Lower lobe of right lung (tissue), 2 donors: ENCODE measurements around the gene AP1G1. TPM values are rescaled to one million over a fixed set of nuclear protein-coding genes. Genes with fewer than 3 reads are reported as not detected.

Experiments used
- ATAC-seq, 2 donors: fragments of 200-7000 bp; cut with Tn5 transposase; one replicate each; pipeline ENCODE4 v1.9.1; 2020 to 2022; ENCODE audit warnings: mild to moderate bottlenecking in 2 of 2, moderate library complexity in 2 of 2
- DNase-seq: peaks from one replicate; pipeline ENCODE4 v3.0.0-alpha.2; 2020
- H3K27ac ChIP-seq: fragments of 200-600 bp; one replicate; pipeline ENCODE4 v1.8.0; 2022
- H3K27me3 ChIP-seq: fragments of 200-600 bp; one replicate; pipeline ENCODE4 v1.8.0; 2022; ENCODE audit warnings: low read depth
- H3K36me3 ChIP-seq: fragments of 200-600 bp; one replicate; pipeline ENCODE4 v1.8.0; 2022; ENCODE audit warnings: mild to moderate bottlenecking
- H3K4me1 ChIP-seq: fragments of 200-600 bp; one replicate; pipeline ENCODE4 v1.8.0; 2022
- H3K4me3 ChIP-seq: fragments of 200-600 bp; one replicate; pipeline ENCODE4 v1.8.0; 2022; ENCODE audit warnings: mild to moderate bottlenecking
- H3K9me3 ChIP-seq: fragments of 200-600 bp; one replicate; pipeline ENCODE4 v1.8.0; 2022
- CTCF ChIP-seq: fragments of 200-600 bp; IDR thresholded peaks from one replicate; pipeline ENCODE4 v1.8.0; 2022; ENCODE audit warnings: antibody characterized with exemption, mild to moderate bottlenecking
- intact Hi-C: fragments of 100-400 bp; cut with DNase I; formaldehyde crosslinking; loops from one replicate; pipeline ENCODE4 v1.11.0; 2022
- long read RNA-seq: library from polyadenylated mRNA; unstranded; transcript quantifications from one replicate; pipeline ENCODE4 v2.0.0, GENCODE V29; 2021
- total RNA-seq: library from RNA; stranded (reverse); fragmentation: NEBNext Ultra II Directional; extraction: Animal tissue kit (Norgen Biotek cat#: 25700); gene quantifications from one replicate; pipeline ENCODE4 v1.2.1, GENCODE V29; 2021
- donor health status: DM: no; HTN: yes; CAD: no; lungs with severe emphysema.

AP1G1 gene
- total RNA-seq: 78.9 TPM
- long read RNA-seq, full-length matches to known transcripts: 10 of 33 reads
- long read RNA-seq, partial matches to known transcripts: 4 of 33 reads
- long read RNA-seq, other reads (novel, unspliced or antisense): 19 of 33 reads

- TF ChIP-seq CTCF: no peak
- Histone ChIP-seq H3K27ac (peak within 1 kb of the TSS; percentile 95), H3K36me3 (peaks cover 15% of the 10 kb centered on the region), H3K4me1 (peaks cover 39% of the 10 kb centered on the region), H3K9me3 (no peaks in the 10 kb centered on the region), H3K4me3 (peak within 1 kb of the TSS; percentile 71), H3K27me3 (no peaks in the 10 kb centered on the region)
- ATAC-seq (peak; percentile 97 to 98), DNase-seq (peak; percentile 98)
- intact Hi-C loops: no loop called here
These were observed at the start of gene AP1G1 for GRCh38 chr16:71808593-71809459. Gene AP1G1 (minus strand): TSS chr16:71808834. CDS start chr16:71789479, 19,355 bp downstream.

- H3K27ac ChIP-seq: no peak overlapping the region
- H3K4me1 ChIP-seq: peaks cover 5% of the 10 kb centered on the region
- no peaks in the 10 kb centered on the region for H3K27me3 ChIP-seq
- ATAC-seq (peak in 1 of 2 donors; percentile 51), DNase-seq (no peak)
- no peak overlapping the region for H3K4me3 ChIP-seq
- intact Hi-C loops: no loop called here
- no peak for TF ChIP-seq CTCF
- no peaks in the 10 kb centered on the region for H3K9me3 ChIP-seq
- peaks cover 66% of the 10 kb centered on the region for H3K36me3 ChIP-seq
These were observed 47.5 kb upstream of the AP1G1 start for GRCh38 chr16:71855937-71856662.

- intact Hi-C loops: no loop called here
- no peak overlapping the region for H3K27ac ChIP-seq
These were observed 45.8 kb upstream of the AP1G1 start for GRCh38 chr16:71854369-71854948.

GRCh38 chr16:71853413-71853812, 44.8 kb upstream of the AP1G1 start:
- ATAC-seq: no peak
- no peaks in the 10 kb centered on the region for H3K9me3 ChIP-seq
- no peak overlapping the region for H3K27ac ChIP-seq
- TF ChIP-seq CTCF: no peak
- no peaks in the 10 kb centered on the region for H3K4me1 ChIP-seq
- H3K4me3 ChIP-seq: no peak overlapping the region
- intact Hi-C loops: no loop called here
- DNase-seq: no peak
- H3K27me3 ChIP-seq: no peaks in the 10 kb centered on the region
- H3K36me3 ChIP-seq: peaks cover 73% of the 10 kb centered on the region

More at GRCh38 chr16:71854369-71854948, 45.8 kb upstream of the AP1G1 start:
- Histone ChIP-seq H3K36me3 (peaks cover 66% of the 10 kb centered on the region), H3K4me3 (no peak overlapping the region), H3K4me1 (peaks cover 5% of the 10 kb centered on the region), H3K27me3 (no peaks in the 10 kb centered on the region), H3K9me3 (no peaks in the 10 kb centered on the region)
- TF ChIP-seq CTCF: no peak
- ATAC-seq (no peak), DNase-seq (no peak)

GRCh38 chr16:71852561-71852960, 43.9 kb upstream of the AP1G1 start:
- peaks cover 79% of the 10 kb centered on the region for H3K36me3 ChIP-seq
- no peak overlapping the region for H3K4me3 ChIP-seq
- H3K4me1 ChIP-seq: peaks cover 2% of the 10 kb centered on the region
- no peak overlapping the region for H3K27ac ChIP-seq
- ATAC-seq: no peak
- intact Hi-C loops: no loop called here
- no peaks in the 10 kb centered on the region for H3K9me3 ChIP-seq
- no peak for DNase-seq
- H3K27me3 ChIP-seq: no peaks in the 10 kb centered on the region
- no peak for TF ChIP-seq CTCF
